Effector memory CD4-positive, alpha-beta T cell (primary cell): ENCODE measurements around the gene PTPRT.

Experiments
- DNase-seq, 3 donors: peaks; one replicate each; pipeline ENCODE4 v3.0.0-alpha.2; 2020
- H3K27ac ChIP-seq: 2 replicates; pipeline ENCODE4 v1.7.0; 2013; ENCODE audit warnings: mild to moderate bottlenecking, low read length, moderate library complexity; ENCODE audit not compliant: insufficient read depth, poor library complexity, severe bottlenecking
- H3K27me3 ChIP-seq: replicated peaks from 2 replicates; pipeline ENCODE4 v1.7.0; 2013; ENCODE audit warnings: mild to moderate bottlenecking, low read length; ENCODE audit not compliant: insufficient read depth, control insufficient read depth, poor library complexity, severe bottlenecking
- H3K36me3 ChIP-seq: 2 replicates; pipeline ENCODE4 v1.7.0; 2013; ENCODE audit warnings: mild to moderate bottlenecking, low read length, moderate library complexity; ENCODE audit not compliant: control insufficient read depth, insufficient read depth
- H3K4me1 ChIP-seq: 2 replicates; pipeline ENCODE4 v1.7.0; 2013; ENCODE audit warnings: low read length, mild to moderate bottlenecking; ENCODE audit not compliant: control insufficient read depth, insufficient read depth, poor library complexity, severe bottlenecking
- H3K4me3 ChIP-seq: 2 replicates; pipeline ENCODE4 v1.7.0; 2013; ENCODE audit warnings: low read length, low read depth, mild to moderate bottlenecking; ENCODE audit not compliant: insufficient read depth, poor library complexity, severe bottlenecking
- H3K9me3 ChIP-seq: 2 replicates; pipeline ENCODE4 v1.7.0; 2013; ENCODE audit warnings: mild to moderate bottlenecking, low read length, moderate library complexity; ENCODE audit not compliant: control insufficient read depth

Gene PTPRT

GRCh38 chr20:42837456-42837855 lies 352.2 kb downstream of the PTPRT start:
- H3K27ac ChIP-seq: no peak overlapping the region
- no peaks in the 10 kb centered on the region for H3K36me3 ChIP-seq
- no peaks in the 10 kb centered on the region for H3K4me1 ChIP-seq
- H3K4me3 ChIP-seq: no peak overlapping the region
- no peaks in the 10 kb centered on the region for H3K9me3 ChIP-seq
- DNase-seq: no peak
- no peaks in the 10 kb centered on the region for H3K27me3 ChIP-seq

- Histone ChIP-seq H3K27ac (no peak overlapping the region), H3K4me1 (no peaks in the 10 kb centered on the region), H3K4me3 (no peak overlapping the region), H3K36me3 (no peaks in the 10 kb centered on the region), H3K27me3 (no peaks in the 10 kb centered on the region), H3K9me3 (no peaks in the 10 kb centered on the region)
- DNase-seq: no peak
These were observed 353.4 kb downstream of the PTPRT start for GRCh38 chr20:42836339-42836738.

GRCh38 chr20:42807876-42808275 lies 381.8 kb downstream of the PTPRT start:
- DNase-seq: no peak
- no peak overlapping the region for H3K27ac ChIP-seq
- H3K4me1 ChIP-seq: no peaks in the 10 kb centered on the region
- H3K27me3 ChIP-seq: no peaks in the 10 kb centered on the region
- H3K36me3 ChIP-seq: no peaks in the 10 kb centered on the region
- no peaks in the 10 kb centered on the region for H3K9me3 ChIP-seq
- H3K4me3 ChIP-seq: no peak overlapping the region

- Histone ChIP-seq H3K4me3 (no peak overlapping the region), H3K4me1 (no peaks in the 10 kb centered on the region), H3K9me3 (no peaks in the 10 kb centered on the region), H3K27me3 (no peaks in the 10 kb centered on the region), H3K27ac (no peak overlapping the region), H3K36me3 (no peaks in the 10 kb centered on the region)
- DNase-seq: no peak
These were observed 394.5 kb downstream of the PTPRT start for GRCh38 chr20:42795111-42795695.

GRCh38 chr20:42792052-42792451 lies 397.7 kb downstream of the PTPRT start:
- Histone ChIP-seq H3K9me3 (no peaks in the 10 kb centered on the region), H3K4me1 (no peaks in the 10 kb centered on the region), H3K36me3 (no peaks in the 10 kb centered on the region), H3K27me3 (no peaks in the 10 kb centered on the region), H3K4me3 (no peak overlapping the region), H3K27ac (no peak overlapping the region)
- no peak for DNase-seq

- Histone ChIP-seq H3K4me3 (no peak overlapping the region), H3K27ac (no peak overlapping the region), H3K36me3 (no peaks in the 10 kb centered on the region), H3K9me3 (no peaks in the 10 kb centered on the region), H3K4me1 (no peaks in the 10 kb centered on the region), H3K27me3 (no peaks in the 10 kb centered on the region)
- DNase-seq: no peak
These were observed 399.6 kb downstream of the PTPRT start for GRCh38 chr20:42790111-42790510.

- DNase-seq: no peak
- no peaks in the 10 kb centered on the region for H3K9me3 ChIP-seq
- no peak overlapping the region for H3K4me3 ChIP-seq
- H3K27ac ChIP-seq: no peak overlapping the region
- no peaks in the 10 kb centered on the region for H3K27me3 ChIP-seq
- no peaks in the 10 kb centered on the region for H3K36me3 ChIP-seq
- no peaks in the 10 kb centered on the region for H3K4me1 ChIP-seq
These were observed 401.0 kb downstream of the PTPRT start for GRCh38 chr20:42788707-42789106.

- DNase-seq: no peak
- Histone ChIP-seq H3K4me1 (no peaks in the 10 kb centered on the region), H3K27me3 (no peaks in the 10 kb centered on the region), H3K27ac (no peak overlapping the region), H3K4me3 (no peak overlapping the region), H3K36me3 (no peaks in the 10 kb centered on the region), H3K9me3 (no peaks in the 10 kb centered on the region)
These were observed 404.7 kb downstream of the PTPRT start for GRCh38 chr20:42785041-42785440.

GRCh38 chr20:42779216-42779615 lies 410.5 kb downstream of the PTPRT start:
- no peaks in the 10 kb centered on the region for H3K4me1 ChIP-seq
- no peaks in the 10 kb centered on the region for H3K36me3 ChIP-seq
- no peak overlapping the region for H3K4me3 ChIP-seq
- H3K9me3 ChIP-seq: no peaks in the 10 kb centered on the region
- DNase-seq: no peak
- H3K27ac ChIP-seq: no peak overlapping the region
- no peaks in the 10 kb centered on the region for H3K27me3 ChIP-seq

- Histone ChIP-seq H3K9me3 (no peaks in the 10 kb centered on the region), H3K27me3 (no peaks in the 10 kb centered on the region), H3K4me3 (no peak overlapping the region), H3K36me3 (no peaks in the 10 kb centered on the region), H3K27ac (no peak overlapping the region), H3K4me1 (no peaks in the 10 kb centered on the region)
- no peak for DNase-seq
These were observed 413.8 kb downstream of the PTPRT start for GRCh38 chr20:42775866-42776265.
